Measurements from ENCODE around the gene HYAL3.
A peak's percentile ranks its signal among the peaks of the same experiment; 100 is the strongest.

HYAL3 gene

DNA sequence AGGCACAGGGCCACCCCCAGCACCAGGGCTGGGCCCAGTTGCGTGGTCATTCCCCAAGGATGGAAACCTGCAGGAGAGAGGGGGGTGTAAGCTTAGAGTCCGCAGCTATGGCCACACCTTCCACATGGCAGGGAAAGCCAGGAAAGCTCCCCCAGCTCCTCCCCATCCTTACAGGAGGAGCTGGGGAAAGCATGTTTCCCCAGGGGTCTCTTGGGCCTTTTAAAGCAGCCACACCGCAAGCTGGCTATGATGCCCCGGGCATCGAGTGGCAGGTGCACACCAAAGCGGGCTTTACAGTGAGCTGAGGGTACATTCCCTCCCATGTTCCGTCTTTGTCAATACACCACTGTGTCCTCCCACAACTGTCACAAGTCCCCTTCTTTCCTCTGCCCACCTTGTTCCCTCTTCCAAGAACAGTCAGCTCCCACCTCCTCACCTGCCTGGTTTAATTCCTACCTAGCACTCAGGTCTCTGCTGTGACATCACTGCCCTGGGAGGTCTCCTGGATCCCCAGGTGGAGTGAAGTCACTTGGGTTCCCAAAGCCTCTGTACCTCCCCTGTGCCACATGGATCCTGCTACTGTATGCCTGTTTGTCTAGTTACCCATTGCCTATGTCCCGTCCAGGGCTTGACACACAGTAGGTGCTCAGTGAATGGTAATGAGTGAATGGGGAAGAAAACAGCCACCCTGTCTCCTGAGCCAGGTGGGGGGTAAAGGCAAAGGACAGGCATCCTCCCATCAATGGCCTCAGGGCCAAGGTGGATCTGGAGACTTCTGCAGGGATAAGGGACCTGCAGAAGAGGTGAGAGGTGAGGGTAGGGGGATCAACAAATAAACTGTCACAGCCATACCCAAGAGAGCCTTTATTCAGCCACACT is 3.4 kb downstream of the HYAL3 start:
- no peak overlapping the region for H3K27ac ChIP-seq
- H3K4me3 ChIP-seq = no peak overlapping the region
- DNase-seq (ENCODE audit: low spot score) = peak; percentile 68
- TF ChIP-seq, protein P1, sequence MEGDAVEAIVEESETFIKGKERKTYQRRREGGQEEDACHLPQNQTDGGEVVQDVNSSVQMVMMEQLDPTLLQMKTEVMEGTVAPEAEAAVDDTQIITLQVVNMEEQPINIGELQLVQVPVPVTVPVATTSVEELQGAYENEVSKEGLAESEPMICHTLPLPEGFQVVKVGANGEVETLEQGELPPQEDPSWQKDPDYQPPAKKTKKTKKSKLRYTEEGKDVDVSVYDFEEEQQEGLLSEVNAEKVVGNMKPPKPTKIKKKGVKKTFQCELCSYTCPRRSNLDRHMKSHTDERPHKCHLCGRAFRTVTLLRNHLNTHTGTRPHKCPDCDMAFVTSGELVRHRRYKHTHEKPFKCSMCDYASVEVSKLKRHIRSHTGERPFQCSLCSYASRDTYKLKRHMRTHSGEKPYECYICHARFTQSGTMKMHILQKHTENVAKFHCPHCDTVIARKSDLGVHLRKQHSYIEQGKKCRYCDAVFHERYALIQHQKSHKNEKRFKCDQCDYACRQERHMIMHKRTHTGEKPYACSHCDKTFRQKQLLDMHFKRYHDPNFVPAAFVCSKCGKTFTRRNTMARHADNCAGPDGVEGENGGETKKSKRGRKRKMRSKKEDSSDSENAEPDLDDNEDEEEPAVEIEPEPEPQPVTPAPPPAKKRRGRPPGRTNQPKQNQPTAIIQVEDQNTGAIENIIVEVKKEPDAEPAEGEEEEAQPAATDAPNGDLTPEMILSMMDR (IDR thresholded peaks at IDR 0.05) = no peak

DNA sequence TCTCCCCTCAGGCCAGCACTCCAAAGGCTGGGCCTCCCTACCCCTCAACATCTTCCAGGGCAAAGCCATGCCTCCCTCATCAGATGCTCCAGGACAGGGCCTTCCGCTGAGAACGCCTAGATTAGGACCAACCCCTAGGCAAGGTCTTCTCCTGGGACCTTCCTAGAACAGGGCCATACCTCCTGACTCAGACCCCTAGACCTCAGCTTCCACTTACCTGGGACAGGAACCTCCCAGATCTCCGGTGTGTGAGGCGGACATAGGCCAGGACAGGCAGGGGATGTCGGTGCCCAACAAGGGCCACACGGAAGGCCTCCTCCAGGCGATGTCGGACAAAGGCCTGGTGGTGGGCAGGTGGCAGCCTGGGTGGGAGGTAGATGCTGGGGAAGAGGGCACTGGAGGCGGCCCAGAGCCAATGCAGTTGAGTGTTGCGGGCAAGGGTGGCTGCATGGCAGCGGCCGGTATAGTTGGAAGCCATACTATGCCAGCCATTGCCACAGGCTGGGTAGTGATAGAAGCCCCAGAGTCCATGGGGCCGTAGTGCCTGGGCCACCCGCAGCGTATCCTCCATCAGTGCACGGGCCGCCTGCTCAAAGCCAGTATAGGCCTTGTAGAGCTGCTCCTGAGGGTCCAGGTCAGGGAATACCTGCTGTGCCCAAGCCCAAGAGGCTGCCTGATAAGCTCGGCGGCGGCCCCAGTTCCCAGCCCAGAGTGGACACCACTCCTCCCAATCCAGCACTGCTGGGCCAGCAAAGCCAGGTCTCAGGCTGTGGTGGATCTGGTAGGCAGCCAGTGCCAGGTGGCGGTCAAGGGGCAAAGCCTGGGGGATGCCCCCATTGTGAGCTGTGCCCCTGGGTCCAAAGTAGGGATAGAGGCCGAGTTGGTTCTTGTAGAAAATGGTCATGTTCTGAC is 4.5 kb downstream of the HYAL3 start:
- Histone ChIP-seq H3K4me3 (no peak overlapping the region), H3K27ac (no peak overlapping the region)
- DNase-seq (ENCODE audit: low spot score) = peak; percentile 74
- TF ChIP-seq, protein P1 (IDR thresholded peaks at IDR 0.05) = no peak

DNA sequence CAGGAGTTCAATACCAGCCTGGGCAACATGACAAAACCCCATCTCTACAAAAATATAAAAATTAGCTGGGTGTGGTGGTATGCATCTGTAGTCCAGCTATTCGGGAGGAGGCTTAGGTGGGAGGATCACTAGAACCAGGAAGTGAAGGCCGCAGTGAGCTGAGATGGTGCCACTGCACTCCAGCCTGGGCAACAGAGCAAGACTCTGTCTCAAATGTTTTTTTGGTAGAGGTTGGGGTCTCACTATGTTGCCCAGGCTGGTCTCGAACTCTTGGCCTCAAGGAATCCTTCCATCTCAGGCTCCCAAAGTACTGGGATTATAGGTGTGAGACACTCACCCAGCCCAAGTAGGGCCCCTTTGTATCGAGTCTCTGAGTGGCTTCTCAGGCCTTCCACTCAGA is 5.1 kb downstream of the HYAL3 start:
- TF ChIP-seq, protein P1 (IDR thresholded peaks at IDR 0.05) = no peak
- Histone ChIP-seq H3K4me3 (no peak overlapping the region), H3K27ac (no peak overlapping the region)
- no peak for DNase-seq (ENCODE audit: low spot score)

DNA sequence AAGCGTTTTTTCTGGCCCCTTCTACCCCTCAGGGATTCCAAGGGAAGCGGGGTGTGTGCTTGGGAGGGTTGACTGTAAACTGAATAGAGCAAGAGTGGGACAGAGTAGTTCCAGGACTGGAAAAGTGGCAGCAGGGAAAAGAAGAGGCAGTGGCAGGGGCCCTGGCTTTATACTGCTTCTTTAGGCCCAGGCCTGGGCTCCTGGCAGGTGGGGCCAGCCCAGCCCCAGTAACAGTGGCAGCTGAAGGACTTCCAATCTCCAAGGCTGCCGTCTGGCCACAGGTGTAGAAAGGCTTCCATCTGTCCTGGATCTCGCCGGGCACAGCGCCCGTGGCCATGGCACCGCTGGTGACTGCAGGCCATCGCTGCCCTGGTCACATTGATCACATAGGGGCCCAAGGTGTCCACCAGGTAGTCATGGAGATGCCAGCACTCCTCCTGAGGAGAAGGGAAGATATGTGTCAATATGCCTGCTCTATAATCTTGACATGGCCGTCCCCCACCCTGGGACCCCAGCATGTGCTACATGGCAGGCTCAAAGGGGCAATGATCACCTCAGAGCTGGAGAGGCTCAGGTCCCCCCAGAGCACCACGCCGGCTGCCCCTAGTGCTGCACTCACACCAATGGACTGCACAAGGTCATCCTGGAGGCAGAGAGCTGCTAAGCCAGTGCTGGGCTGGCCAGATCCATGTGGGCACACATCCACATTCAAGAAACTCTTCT is 6.0 kb downstream of the HYAL3 start:
- Histone ChIP-seq H3K27ac (peak overlapping the region; percentile 88 to 89), H3K4me3 (peak overlapping the region; percentile 94)
- peak; percentile 72 for DNase-seq (ENCODE audit: low spot score)
- TF ChIP-seq, protein P1 (IDR thresholded peaks at IDR 0.05) = no peak

DNA sequence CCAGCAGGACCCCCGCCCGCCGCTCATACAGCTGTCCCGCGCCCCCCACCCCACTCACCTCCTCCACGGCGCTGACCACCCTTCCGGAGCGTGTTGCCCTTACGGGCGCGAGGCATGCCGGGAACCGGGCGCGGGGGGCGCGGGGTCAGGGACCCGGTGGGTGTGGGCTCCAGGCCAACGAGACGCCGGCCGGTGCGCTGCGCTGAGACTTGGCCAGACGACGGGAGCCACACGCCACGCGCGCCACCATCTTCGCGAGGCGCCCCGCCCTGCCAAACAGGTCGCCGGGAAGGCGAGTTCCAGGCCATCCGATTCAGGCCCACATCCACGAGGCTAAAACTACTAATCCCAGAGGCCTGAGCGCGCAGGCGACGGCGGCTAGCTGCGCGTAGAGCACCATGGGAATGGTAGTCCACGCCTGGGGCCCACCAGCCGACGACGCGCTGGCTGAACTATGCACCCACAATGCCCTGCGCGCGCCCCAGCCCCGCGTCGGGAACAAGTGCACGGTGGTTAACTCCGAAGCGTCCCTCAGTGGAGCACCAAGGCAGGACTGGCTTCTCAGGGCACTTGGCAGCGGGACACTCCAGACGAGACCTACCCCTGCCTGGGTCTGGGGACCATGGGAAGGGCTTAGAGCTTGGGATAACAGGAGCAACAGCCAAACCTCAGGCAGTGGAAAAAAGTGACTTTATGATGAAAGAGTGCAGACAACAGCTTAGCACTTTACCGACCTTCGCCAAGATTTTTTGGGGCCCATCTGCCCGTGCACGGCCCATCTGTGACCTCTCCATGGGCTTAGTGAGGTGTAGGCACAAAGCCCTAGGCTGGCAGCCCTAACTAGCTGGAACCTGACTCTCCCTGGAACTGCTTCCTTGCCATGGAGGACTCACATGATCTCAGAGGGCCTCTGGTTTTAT is 6.8 kb downstream of the HYAL3 start, which contains the start of gene IFRD2:
TSS of gene IFRD2 (minus strand) at position 271 of the 920 bp plus-strand sequence. CDS start at position 116, 155 bp downstream.
- DNase-seq (ENCODE audit: low spot score) = peak; percentile 98
- H3K27ac ChIP-seq = peak within 1 kb of the TSS; percentile 88 to 89
- TF ChIP-seq, protein P1 (IDR thresholded peaks at IDR 0.05) = no peak
- H3K4me3 ChIP-seq = peak within 1 kb of the TSS; percentile 94
